HG02610 (cell line): Measurements from ENCODE around the gene GPX3.

Experiments used
- ATAC-seq: cut with Tn5 transposase; IDR thresholded peaks from one replicate; pipeline ENCODE4 v1.9.1; 2021; ENCODE audit warnings: mild to moderate bottlenecking, moderate library complexity; ENCODE audit not compliant: unreplicated experiment

GPX3 gene

DNA sequence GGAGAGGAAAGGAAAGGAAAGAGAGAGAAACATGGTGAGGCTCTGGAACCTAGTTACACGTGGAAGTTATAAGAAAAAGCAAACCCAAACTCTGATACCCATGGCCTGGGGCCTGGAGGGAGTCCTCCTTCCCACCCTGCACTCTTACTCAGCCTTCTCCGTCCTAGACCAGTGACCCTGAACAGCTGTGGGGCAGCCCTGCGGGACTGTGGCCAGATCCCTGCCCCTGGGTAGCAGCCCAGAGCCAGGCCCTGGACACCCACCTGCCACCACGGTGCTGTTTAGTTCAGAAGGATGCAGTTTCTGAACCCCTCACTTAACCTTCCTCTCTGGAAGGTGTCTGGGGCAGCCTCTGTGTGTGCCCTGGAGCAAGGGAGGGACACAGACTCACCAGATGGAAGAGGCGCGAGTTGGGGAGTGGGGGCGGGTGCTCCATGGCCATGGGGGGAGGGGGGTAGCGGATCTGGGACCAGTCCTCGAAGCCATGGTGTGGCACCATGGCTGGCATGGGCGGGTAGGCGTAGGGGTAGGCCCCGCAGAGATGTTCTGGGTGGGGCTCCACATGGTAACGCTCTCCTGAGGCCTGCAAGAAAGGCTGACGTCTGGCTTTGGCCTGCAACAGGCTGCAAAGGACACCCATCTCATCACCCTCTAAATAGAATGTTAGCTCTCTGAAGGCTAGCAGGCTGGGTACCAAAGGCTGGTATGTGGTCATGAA is 13.0 kb downstream of the GPX3 start:
- ATAC-seq = no peak

DNA sequence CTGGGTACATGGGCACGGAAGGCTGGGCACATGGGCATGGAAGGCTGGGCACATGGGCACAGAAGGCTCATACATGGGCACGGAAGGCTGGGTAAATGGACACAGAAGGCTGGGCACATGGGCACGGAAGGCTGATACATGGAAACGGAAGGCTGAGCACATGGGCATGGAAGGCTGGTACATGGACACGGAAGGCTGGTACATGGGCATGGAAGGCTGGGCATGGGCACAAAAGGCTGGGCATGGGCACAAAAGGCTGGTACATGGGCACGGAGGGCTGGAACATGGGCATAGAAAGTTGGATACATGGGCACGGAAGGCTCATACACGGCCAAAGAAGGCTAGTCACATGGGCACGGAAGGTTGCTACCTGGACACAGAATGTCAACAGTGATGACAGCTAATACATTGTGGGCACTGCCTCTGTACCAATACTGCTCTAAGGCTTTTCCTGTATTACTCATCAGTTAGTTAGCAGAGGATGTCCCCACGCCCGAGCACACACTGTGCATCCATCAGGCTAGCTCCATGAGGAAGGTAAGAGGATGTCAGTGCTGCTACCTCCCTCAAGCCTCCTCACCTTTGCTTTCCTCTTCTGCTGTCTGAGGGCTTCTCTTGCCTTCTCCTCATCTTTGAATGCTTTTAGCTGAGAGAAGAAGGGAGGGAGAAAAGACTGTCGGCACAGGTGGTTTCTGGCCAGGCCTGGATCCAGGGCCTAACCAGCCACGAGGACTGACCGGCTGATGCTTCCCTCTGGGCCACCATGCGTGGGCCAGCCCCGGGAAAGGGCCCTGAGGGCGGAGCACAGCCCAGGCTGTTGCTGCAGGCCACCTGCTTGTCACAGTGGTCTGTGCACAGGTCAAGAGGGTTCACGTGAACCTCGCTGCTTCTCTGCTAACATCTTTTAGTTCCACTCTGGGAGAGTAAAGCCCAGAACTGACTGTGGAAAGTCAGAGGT is 14.3 kb downstream of the GPX3 start:
- ATAC-seq = no peak

DNA sequence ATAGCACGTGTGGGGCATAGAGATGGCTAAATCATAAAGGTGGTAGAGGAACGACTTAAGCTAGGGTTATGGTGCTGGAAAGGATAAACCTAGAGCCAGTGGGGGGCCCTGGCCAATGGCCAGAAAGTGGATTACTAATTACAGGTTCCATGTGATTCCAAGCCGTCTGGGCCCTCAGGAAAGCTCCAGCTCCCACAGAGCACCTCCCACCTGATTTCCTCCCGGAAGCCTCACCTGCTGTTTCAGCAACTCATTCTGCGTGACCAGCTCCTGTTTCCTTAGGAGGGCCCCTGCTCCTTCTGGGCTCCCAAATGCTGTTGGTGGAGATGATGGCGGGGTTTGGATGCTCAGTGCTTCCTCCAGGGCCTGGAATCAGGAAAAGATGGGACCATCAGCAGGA is 16.2 kb downstream of the GPX3 start:
- no peak for ATAC-seq

DNA sequence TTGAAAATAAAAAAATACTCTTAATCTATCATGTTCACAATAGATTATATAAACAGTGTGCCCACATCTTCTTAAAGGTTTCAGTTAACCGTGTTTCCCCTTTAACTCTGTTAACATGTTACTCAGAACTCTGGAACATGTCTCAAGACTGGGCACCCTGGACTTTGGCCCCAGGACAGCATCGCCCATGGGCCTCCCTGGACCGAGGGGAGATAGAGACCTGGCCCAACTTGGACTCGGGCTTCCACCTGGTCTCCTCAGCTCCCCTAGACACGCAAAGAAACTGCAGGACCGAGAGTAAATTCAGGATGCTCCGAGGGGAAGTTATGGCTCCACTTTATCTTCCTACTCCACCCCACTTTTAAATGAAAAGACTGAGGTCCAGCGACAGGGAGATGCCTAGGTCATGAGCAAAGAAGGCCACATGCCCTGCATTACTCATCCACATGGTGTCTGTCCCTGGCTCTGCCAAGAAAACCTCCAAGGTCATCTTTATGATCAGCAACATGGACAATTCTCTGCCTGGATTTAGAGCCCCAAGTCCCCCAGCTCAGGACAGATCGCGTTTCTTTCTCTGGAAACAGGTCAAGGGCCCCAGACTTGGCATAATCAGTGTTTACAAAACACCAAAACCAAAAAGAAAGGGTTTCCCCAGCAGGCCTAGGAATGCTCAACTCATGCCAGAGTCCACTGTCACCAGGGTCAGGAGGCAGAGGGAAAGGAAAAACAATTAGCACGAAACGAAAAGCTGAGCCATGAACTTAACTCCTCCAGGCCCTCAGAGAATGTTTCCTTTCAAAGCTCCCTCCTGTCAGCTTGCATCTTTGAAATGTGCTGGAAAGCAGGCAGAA is 17.4 kb downstream of the GPX3 start:
- ATAC-seq = no peak

DNA sequence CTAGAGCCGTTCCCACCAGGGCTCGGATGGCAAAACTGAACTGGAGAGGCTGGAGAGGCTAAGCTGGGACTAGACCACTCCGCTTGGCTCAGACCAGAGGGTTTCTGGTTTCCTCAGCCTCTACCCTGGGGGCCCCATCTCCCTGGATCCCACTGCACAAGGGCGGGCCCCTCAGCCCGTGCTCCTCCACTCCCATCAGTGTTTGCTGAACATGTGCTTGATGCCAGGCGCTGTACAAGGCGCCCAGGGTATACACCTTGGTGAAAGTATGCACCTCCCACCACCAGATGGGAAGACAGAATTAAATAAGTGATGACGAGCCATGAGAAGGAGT is 18.0 kb downstream of the GPX3 start:
- ATAC-seq = no peak

DNA sequence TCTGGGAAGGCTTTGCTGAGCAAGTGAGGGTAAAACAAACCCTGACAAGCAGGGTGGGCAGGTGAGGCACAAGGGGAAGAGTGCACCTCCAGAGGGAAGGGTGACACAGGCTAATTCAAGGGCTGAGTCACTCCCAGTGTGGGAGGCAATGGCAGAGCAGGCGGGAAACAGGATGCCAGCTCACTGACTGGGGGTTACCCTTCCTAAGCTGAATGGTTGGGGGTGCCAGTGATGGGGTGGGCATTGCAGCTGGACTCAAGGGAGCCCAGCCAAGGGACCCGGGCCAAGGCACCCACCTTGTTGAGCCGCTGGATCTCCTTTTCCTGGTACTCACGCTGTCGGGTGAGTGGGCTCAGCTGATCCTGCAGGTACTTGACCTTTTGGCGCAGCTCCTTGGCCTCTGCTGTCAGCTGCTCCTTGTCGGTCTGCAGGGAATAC is 18.4 kb downstream of the GPX3 start:
- no peak for ATAC-seq

DNA sequence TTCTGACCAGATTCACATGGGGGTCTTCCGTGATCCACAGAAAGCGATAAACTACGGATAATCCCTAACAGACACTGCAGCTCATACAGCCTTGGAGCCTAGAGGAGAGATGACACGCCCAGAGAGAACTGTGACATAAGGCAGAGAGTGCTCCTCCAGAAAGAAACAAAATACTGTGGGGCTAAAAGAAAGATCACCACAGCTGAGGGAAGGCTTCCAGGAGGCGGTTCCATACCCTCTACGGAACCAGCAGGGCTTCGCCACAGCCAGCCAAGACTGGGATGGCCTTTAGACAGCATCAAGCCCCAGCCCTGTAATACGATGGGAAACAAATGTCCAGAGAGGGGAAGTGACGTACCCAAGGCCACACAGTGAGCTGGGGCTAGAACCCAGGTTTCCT is 19.3 kb downstream of the GPX3 start:
- ATAC-seq = no peak

DNA sequence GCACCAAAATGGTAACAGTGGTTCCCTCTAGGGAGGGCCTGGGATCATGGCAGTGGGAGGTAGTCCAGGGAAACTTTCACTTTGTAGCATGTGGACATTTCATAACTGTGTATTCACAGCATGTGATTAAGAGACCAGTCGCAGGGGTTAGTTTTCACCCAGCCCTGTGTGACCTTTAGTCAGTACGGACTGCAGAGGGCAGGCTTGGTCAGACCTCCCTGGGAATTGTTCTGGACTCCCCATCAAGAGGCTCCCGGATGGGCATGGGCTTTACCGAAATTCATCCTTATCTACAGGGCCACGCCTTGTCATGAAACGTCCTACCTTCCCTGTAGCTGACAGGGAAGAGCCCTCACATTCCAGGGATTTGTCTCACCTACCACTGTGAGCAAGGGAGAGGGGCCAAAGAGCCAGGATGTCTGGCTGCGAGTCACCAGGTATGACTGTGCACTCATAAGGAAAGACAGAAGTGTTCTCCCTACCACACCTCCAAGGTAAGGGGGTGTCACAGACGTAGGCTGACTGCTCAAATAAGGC is 19.9 kb downstream of the GPX3 start:
- ATAC-seq = no peak

DNA sequence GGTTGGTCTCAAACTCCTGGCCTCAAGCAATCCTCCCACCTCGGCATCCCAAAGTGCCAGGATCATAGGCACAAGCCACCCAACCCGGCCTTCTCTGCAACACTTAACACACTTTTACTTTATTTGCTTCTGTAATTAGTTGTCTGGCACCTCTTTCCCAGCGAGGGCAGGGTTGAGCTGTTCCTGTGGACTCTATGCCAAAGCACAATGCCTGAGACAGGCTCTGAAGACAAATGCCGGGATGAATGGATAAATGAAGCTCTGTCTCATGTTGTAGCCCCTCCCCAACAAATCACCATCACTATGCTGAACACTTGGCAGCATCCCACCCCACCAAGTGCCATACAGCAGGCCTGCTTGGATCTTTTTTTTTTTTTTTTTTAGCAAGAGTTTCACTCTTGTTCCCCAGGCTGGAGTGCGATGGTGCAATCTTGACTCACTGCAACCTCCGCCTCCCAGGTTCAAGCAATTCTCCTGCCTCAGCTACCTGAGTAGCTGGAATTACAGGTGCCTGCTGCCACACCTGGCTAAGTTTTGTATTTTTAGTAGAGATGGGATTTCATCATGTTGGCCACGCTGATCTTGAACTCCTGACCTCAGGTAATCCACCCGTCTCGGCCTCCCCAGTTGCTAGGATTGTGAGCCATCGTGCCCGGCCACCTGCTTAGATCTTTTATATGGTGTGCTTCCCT is 21.3 kb downstream of the GPX3 start:
- ATAC-seq = no peak

DNA sequence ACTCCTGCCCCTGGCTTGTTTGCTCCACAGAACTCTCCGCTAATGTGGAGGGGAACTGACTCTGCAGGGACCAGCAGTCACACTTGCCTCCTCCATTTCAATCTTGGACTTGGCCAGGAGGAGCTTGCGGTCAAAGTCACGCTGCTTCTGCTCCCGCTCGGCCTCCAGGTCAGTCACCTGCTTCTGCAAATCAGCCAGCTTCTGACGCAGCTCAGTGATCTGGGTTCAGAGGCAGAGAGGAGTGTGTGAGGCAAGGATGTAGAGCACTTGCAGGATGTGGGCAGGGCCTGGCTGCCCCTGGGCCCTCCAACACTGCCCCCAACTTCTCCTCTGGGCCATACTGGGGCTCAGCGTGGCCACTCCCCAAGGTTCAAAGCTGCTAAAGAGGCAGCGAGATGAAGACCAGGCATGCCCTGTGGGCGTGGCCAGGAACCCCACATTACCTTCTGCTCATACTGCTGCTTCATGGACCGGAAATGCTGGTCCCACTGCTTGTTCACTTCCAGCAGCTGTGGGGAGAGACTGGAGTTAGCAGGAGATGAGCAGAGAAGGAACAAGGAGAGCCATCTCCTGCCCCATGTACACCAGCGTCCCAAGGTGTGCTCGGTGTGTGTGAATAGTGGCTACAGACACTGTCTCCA is 22.2 kb downstream of the GPX3 start:
- ATAC-seq = no peak

DNA sequence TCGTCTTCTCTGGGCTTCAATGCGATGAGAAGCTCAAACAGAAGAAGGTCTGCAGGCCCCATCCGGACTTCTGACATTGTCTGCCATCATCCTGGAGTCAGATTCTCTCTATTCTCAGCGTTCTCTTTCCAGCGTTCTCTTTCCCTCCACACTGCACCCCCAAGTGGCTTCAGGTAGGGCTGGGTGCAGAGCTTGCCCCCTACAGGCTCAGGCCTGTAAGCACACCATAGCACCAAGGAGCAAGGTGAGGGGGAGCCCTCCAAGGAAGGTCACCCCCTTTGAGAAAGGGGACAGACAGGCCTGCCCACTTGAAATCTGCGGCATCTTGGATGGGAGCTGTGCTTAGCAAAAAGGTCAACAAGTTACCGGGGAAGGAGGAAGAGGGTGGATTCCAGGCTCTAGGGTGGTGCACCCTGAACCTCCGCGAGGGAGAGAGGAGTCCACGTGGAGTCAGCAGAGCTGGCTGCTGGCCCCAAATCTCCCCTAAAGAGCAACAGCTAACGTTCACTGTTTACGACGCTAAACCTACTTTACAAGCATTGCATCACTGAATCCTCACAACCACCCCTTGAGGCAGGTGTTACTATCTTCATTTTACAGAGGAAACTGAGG is 27.5 kb downstream of the GPX3 start:
- ATAC-seq = peak; percentile 54

DNA sequence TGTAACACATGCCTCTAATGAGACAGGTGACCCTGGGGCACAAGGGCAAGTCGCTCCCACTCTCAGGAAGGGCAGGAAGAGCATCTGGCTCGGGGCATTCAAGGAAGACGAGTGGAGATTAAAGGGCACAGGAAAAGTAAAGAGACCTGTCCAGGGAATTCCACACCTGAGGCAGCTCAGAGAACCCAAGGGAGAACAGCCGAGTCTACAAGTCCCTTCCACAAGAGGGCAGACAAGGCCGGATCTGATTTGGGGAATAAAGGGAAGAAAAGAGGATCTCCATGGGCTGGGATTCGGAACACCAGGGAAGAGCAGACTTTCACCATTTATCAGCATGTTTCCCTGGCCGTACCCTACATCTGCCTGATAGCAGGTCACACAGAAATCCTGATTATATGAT is 28.1 kb downstream of the GPX3 start:
- ATAC-seq = no peak

DNA sequence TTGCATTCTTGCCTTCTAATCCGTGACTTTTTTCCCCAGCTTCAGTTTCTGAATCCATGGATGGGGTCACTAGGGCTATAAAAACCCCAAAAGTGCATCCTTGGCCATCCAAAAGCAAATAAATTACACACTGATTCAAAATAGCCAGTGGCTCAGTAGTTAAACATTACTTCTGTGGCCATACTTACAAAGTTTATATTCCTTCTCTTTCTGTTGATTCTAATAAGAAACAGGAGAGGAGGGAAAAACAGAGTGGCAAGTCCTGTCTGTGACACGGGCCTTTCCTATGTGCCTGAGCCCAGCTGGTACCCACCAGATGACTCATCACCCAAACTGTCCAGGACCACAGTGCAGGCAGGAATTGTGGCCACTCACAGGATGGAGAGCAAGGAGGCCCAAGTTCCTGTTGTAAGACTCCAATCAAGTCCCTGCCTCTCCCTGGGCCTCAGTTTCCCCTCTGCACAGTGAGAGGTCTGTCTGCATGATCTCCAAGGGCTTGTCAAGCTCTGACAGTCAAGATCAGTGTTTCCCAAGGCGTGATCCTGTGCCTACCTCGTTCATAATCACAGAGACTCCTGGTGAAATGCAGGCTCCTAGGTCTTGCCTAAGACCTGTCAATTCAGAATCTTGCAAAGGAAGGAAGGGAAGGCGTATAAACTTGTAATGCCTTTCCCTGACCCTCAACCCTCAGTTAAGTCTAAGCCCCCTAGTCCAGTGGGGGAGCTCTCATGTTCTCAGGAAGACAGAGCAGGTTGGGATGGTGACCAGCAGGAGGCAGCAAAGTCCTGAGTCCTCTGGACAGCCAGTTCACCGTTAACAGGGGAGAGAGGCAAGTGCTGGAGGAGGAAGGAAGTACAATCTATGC is 30.9 kb downstream of the GPX3 start:
- peak; percentile 53 for ATAC-seq

DNA sequence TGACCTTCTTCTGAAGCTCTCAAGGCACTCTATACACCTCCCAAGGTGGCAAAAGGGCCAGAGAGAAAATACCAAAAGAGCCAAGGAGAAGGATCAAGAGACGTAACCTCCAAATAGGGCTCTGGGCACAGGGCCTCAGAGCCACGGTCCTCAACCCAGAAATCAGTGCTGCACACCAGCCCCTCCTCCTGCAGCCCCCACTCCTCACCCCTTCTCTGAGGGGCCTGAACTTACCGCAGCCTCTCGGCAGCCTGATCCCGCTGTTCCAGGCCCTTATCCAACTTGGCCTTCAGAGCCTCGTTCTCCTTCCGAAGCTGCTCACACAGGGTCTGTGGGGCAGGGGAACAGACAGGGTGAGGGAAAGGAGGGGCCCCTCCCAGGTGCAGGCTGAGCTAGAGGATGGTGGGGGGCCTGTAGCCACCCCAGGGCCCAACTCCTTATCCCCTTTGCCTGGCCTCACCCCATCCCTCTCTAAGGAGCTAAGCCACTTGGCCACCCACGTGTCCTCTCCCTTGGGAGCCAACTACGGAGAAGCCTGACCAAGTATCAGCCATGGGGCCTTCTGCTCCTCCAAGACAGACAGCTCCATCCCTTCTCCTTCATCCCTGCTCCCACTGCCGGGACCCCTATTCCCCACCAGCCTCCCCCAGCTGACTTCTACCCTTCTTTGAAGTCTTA is 31.7 kb downstream of the GPX3 start:
- no peak for ATAC-seq

DNA sequence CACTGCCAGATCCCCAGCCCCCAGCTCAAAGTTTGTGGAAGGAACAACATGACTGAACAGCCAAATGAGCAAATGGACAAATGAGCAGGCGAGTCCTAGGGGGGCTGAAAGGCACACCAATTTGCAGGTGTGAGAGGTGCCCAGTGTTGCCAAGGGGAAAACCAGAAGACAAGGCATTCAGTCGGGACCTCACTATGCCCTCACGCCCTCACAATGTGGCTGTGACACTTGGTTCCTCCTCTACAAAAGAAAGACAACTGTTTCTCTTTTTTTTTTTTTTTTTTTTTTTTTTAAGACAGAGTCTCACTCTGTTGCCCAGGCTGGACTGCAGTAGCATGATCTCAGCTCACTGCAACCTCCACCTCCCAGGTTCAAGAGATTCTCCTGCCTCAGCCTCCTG is 32.4 kb downstream of the GPX3 start:
- no peak for ATAC-seq

DNA sequence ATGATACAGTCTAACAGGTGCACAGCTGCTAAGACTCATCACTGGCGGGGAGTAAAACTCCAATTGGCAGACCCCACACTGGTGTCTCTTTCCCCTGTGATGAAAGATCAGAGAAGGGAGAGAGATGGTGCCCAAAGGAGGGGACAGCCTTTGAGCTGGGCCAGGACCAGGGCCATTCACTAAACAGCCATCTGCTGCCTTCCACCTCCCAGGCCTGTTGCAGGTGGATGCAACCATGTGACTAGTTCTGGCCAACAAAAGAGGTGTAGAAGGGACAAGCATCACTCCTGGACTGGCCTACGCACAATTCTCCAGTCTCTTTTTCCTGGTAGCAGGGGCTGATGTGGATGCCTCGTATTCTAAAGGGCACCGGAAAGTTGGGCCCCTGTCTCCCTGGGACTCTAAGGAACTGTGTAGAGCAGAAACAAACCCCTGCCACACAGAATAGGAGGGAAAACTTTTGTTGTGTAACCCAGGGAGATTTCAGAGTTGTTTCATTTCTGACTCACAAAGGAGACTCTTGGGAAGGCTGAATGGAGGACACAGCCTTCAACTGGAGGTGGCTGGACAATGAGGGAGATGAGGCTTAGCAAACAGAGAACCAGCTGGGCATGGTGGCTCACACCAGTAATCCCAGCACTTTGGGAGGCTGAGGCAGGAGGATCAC is 33.5 kb downstream of the GPX3 start:
- ATAC-seq = no peak

DNA sequence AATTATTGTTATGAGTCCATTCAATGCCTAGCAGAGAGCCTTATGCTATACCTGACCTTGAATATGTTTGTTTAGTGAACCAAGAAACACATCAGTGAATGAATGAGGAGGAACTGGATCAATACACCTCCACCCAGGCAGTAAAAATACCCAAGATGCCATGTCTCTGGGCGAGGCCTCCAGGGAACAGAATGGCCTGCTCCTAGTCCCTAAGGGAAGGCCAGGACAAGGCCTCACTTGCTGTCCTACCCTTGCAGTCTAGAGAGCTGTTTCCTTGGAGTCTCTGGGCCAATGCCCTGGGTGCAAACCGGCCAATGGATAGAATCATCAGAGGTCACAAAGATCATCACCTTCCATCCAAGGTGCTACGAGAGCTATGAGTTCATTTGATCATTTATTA is 34.3 kb downstream of the GPX3 start:
- ATAC-seq = no peak

DNA sequence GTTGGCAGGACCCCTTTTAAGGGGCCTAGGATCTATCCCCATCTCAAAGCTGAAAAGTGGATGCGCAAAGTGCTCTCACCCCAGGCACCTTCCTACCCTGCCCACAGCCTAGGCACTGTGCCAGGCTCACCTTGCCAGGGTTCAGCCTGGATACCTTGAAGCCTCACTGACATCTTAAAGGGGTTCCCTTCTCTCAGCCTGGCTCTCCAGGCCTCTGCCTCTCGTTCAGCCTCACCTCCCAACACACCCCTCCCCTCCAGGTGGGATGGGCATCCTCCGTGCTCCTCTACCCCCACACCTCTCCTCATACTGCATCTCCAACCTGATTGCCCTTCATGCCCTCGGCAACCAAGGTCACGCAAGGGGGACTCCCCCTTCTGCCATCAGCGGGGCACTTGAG is 34.9 kb downstream of the GPX3 start:
- no peak for ATAC-seq
